GM18517 (cell line): ENCODE measurements around the gene FAM107A.

Source experiments
- ATAC-seq: cut with Tn5 transposase; IDR thresholded peaks from one replicate; pipeline ENCODE4 v1.9.1; 2021; ENCODE audit warnings: mild to moderate bottlenecking, moderate library complexity; ENCODE audit not compliant: unreplicated experiment

Gene FAM107A, protein sequence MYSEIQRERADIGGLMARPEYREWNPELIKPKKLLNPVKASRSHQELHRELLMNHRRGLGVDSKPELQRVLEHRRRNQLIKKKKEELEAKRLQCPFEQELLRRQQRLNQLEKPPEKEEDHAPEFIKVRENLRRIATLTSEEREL

GRCh38 chr3:58577269-58577821, at the start of gene FAM107A:
Gene FAM107A, minus strand, starts transcription at chr3:58577391. Its CDS starts 7,531 bp downstream, at chr3:58569860.
- no peak for ATAC-seq

DNA sequence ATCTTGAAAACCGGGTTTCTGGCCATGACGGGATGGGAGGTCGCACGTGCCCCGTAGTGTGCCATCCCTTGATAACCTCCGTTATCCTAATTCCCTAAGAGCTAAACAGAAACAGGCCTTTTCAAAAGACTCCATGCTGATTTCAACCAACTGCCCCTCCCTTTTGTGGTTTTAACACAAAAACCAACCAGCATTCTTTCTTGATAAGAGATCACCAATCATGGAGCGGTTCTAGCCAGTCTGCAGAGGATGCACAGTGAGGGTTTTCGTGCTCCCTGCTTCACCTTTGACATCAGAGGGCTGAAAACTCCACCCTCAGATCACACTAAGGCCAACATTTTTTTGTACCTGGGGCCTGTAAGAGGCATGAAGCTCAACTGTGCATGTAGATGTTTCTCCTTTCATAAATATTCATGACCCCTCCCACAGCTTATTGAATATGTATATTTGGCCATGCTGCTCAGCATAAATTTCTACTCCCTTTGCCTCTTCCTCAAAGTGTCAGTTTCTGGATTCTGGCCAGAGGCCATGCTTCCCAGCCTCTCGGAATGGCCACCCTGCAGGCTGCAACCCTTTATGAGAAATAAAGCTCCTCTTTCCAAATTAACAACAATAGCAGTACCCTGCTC, 48.1 kb upstream of the FAM107A start:
- no peak for ATAC-seq

GRCh38 chr3:58624550-58624949, 47.4 kb upstream of the FAM107A start:
- ATAC-seq = no peak

DNA sequence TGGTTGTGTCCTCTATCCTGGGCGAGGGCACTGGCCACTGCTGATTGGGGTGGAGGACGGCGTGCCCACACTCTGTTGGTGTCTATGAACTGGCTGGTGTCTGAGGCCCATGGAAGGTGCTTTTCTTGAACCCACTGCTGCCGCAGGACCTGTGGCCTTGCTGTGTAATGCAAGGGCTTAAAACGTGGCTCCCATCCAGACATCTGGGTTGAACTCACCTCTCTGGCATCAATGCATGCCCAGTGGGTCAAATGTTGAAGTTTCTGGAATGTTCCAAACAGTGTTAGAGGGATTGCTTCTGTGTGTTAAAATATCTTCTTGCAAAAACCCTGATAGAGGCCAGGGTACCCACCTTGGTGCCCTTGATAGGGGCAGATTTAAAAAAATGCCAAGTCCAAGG, 46.8 kb upstream of the FAM107A start:
- no peak for ATAC-seq

DNA sequence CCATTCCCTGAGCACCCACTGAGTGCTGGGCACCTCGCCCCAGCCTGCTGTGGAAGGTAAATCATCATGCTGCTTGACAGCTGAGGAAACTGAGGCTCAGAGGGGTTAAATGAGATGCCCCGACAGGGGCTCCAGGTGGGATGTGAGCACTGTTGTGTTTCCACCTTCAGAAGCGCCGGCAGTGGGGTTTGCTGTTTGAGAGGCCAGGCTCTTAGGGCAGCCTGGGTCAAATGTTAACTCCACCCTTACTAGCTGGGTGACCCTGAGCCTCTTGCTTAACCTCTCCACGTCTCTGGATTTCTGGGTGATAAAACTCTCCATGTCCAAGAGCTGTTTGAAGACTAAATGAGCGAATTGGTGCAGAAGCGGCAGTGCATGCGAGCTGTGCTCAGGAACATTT, 46.3 kb upstream of the FAM107A start:
- no peak for ATAC-seq

DNA sequence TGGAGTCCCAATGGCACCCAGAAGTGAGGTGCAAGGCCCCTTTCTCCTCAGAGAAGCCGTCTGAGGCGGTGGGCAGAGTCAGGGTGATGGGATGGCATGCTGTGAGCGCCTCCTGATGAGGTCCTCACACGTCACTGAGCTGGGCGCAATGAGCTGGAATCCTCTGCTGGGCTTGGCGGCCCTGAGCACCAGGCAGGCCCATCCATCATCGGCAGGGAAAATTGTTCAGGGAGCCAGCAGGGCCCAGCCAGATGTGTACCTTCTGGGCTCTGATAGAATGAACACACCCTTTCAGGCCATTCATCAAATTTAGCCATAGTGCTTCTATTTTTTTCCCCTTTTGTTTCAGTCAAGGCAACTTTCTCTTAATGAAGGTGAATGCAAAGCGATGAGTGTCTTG, 45.7 kb upstream of the FAM107A start:
- no peak for ATAC-seq

DNA sequence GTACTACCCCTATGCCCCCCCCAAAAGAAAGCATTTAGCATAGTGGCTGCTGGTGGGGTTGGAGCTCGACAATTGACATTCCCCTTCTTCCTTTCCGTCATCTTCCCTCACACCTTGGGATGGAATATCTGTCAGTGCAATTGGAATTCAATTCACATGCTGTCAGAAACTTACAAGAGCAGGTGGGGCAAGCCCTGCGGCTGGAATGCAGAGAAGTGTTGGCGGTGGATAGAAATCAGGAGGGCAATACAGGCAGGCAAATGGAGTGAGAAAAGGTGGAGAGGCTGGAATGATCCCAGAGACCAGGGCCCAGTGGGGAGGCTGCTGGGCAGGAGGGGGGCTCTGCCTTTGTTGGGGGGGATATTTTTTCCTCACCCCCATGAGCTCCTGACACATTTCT, 45.2 kb upstream of the FAM107A start:
- ATAC-seq = no peak

GRCh38 chr3:58621086-58621830, 44.1 kb upstream of the FAM107A start:
- ATAC-seq = no peak

- no peak for ATAC-seq
These were observed 43.2 kb upstream of the FAM107A start for GRCh38 chr3:58620421-58620820.

GRCh38 chr3:58617338-58617761, 40.2 kb upstream of the FAM107A start:
- no peak for ATAC-seq

DNA sequence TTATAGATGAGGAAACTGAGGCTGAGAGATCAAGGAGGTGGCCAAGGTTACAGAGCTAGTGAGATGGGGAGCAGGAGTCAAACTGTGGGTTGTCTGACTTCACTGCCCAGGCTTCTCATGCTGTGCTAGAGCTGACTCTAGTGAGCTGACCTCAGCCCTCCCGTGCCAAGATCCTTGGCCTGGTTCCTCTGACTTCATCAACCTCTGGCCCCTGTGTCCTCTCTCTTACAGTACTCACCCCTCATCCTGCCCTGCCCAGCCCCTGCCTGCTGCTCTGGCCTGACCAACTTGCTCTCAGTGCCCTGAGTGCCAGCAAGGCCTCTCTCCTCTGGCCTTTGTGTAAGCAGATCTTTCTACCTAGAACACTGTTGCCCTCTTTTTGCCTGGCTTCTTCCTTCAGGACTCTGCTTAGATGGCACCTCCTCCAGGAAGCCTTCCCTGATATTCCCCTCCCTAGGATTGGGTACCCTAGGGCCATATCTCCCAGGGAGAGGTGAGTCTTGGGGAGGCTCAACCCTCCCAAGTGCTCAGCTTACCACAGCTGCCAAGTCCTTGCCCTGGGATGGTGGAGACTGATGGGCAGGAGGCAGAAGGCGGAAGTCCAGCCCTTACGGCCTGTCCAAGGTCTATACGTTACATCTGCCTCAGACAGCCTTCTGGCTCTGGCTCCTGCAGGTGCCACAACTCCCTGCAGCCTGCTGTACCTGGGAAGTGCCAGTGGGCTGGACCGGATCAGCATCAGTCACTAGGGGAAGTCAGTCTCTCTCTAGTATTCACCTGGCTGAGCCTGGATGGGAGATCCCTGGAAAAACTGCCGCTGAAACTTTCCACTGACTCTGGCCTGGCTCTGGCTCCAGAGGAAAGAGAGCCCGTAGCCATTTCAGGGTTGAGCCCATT, 36.3 kb upstream of the FAM107A start:
- ATAC-seq = no peak

- ATAC-seq = no peak
These were observed 35.6 kb upstream of the FAM107A start for GRCh38 chr3:58612830-58613229.

DNA sequence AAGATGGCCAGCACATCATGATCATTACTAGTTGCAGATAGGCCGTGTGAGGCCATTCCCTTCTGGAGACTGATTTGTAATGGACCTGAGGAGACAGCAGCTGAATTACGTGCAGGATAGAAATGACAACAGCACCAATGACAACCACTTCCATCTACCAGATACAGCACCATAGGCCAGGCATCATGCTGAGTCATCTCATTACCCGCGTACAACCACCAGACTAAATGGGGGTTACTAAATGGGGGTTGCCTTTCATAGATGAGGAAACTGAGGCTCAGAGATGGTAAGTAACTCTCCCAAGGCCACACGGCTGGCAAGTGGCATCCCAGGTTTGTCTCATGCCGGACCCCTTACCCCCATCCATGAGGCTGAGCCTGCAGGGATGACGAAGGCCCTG, 32.8 kb upstream of the FAM107A start:
- ATAC-seq = no peak

DNA sequence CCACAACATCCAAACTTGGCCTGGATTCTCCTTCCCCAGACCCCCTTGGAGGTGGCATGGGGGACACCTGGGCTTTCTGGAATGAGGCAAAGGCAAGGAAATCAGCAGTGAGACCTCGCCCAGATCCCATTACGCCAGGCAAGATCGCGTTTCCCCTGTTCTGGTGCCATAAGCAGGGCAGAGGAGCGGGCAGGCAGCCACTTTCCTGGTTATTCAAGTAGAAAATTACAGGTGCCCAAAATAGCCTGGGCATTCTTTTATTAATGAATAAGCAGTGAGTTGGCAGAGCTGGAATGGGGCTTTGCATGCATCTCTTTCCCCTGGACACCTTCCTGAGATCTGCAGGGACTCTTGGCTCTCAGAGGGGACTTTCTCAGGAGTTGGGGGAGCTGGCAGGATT, 31.5 kb upstream of the FAM107A start:
- ATAC-seq = no peak

DNA sequence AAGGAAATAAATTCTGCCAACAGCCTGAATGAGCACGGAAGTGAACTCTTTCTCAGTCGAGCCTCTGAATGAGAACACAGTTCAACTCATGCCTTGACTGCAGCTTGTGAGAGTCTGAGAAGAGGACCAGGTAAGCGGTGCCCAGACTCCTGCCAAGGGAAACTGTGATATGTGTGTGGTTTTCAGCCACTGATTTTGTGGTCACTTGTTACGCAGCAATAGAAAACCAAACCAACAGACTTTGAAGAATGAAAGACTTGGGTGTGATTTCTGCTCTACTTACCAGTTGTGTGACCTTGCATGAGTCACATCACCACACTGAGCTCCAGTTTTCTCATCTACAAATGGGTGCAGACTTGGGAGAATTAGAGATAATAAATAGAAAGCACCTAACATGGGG, 30.6 kb upstream of the FAM107A start:
- ATAC-seq = no peak

DNA sequence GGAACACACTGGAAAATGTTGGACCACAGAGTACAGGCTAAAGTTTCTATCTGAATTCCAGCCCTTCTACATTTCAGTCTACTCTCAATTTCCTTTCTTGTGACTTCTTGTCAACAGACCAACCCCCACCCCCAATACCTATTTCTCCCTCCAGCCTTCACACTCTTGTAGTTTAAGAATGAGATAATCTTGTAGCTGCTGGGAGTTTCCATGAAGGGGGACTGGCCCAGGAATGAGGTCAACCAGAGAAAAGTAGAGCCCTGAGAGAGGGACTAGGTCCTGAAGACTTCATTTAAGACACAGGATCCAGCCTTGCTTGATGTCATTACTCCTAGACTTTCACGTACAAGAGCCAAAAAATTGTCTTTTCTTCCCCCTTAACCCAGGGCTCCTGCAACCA, 29.5 kb upstream of the FAM107A start:
- ATAC-seq = no peak

GRCh38 chr3:58604031-58604430, 26.8 kb upstream of the FAM107A start:
- ATAC-seq = no peak

DNA sequence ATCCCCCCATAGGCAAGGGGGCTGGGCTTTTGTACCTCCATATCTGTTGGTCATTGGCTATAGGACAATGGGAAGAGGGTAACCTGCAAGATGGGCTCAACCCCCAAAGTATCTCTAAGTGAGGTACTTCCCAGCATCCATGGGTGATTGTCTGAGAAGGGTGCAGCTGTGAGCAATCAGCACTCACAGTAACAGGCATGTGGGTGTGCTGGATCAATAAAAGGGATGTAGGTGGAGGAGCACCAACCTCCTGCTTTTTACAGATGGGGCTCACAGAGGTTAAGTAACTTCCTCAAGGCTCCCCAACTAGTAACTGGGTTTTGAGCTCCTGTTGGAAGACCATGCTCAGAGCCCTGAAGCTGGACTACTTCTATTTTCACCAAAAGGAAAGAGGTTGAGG, 26.4 kb upstream of the FAM107A start:
- no peak for ATAC-seq

- no peak for ATAC-seq
These were observed 20.6 kb upstream of the FAM107A start for GRCh38 chr3:58597770-58598310.

DNA sequence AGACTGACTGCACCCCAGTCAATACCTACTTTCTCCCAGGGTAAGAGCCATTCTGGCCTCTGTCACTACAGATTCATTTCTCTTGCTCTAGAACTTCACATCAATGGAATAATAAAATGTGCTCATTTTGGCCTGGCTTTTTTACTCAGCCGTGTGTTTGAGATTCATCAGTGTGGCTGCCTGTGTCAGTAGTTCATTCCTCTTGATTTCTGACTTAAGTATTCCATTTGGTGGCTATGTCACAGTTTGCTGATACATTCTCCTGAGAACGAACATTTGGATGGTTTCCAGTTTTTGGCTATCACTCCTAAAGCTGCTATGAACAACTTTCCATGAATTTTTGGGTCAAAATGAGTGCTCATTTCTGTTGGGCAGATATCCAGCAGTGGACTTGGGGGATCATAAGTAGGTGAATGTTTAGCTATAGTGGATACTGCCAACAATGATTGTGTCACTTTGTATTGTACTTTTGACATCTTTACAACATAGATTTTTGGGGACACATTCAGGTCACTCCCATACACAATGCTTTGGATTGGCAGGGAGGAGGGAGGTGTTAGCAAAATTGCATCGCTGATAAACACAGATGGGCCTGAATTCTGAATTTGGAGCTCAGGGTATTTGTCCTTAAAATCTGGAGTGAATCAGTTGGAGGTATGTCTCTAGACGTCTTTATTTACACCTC, 19.8 kb upstream of the FAM107A start:
- no peak for ATAC-seq
